ENCODE results near the gene COL4A2. TPM values are rescaled to one million over a fixed set of nuclear protein-coding genes. Genes with fewer than 3 reads are reported as not detected.

The COL4A2 gene
- total and polyA plus RNA-seq, 2 experiments from 2014 or later = 146 to 455 TPM

- TF ChIP-seq EZH2 (IDR thresholded peaks at IDR 0.05; ENCODE audit: insufficient read depth, poor library complexity, severe bottlenecking) = no peak
- TF ChIP-seq EZH2phosphoT487 (IDR thresholded peaks at IDR 0.05; ENCODE audit: insufficient read depth, low read depth) = no peak
- no peaks in the 10 kb centered on the region for H3K79me2 ChIP-seq (ENCODE audit: insufficient read depth)
- peak; percentile 75 for DNase-seq
These were observed 96.6 kb downstream of the COL4A2 start for GRCh38 chr13:110403721-110404120.

GRCh38 chr13:110404321-110404720, 97.2 kb downstream of the COL4A2 start:
- peaks cover 74% of the 10 kb centered on the region for H3F3A ChIP-seq (ENCODE audit: insufficient read depth)
- no peak overlapping the region for H3K4me3 ChIP-seq
- no peaks in the 10 kb centered on the region for H3K9me2 ChIP-seq (ENCODE audit: insufficient read depth)
- in situ Hi-C loops (cut with MboI) = no loop called here
- H3K36me3 ChIP-seq (ENCODE audit: low read depth) = no peaks in the 10 kb centered on the region
- no peak overlapping the region for H2AFZ ChIP-seq
- H3K79me2 ChIP-seq (ENCODE audit: insufficient read depth) = no peaks in the 10 kb centered on the region
- WGBS, 2 experiments (ENCODE audit: low coverage in 1 of 2, low lambda C conversion rate in 2 of 2, missing lambda C conversion rate in 2 of 2) = 92 to 94% methylated on average over 4 of the region's 4 CpGs
- peaks cover 74% of the 10 kb centered on the region for H3K4me1 ChIP-seq (ENCODE audit: insufficient read depth)
- no peaks in the 10 kb centered on the region for H4K20me1 ChIP-seq (ENCODE audit: insufficient read depth)
- TF ChIP-seq EZH2phosphoT487 (IDR thresholded peaks at IDR 0.05; ENCODE audit: insufficient read depth, low read depth) = no peak
- no peak for TF ChIP-seq EZH2 (IDR thresholded peaks at IDR 0.05; ENCODE audit: insufficient read depth, poor library complexity, severe bottlenecking)
- no peak for DNase-seq
- peak overlapping the region; percentile 44 for H3K9ac ChIP-seq
- no peaks in the 10 kb centered on the region for H3K27me3 ChIP-seq (replicated peaks; ENCODE audit: insufficient read depth)
- no peaks in the 10 kb centered on the region for H3K9me3 ChIP-seq (ENCODE audit: low read depth)
- peak overlapping the region; percentile 98 for H3K27ac ChIP-seq
- peak overlapping the region; percentile 60 for H3K4me2 ChIP-seq (ENCODE audit: unreplicated experiment)

More at GRCh38 chr13:110403721-110404120, 96.6 kb downstream of the COL4A2 start:
- Histone ChIP-seq H3K9me3 (ENCODE audit: low read depth) (no peaks in the 10 kb centered on the region), H3K4me2 (ENCODE audit: unreplicated experiment) (peak overlapping the region; percentile 60), H3K27ac (peak overlapping the region; percentile 98), H3K9ac (peak overlapping the region; percentile 44), H3K36me3 (ENCODE audit: low read depth) (no peaks in the 10 kb centered on the region), H3K4me3 (0 out of 2 replicates have a peak overlapping the region, but pooled peaks have one; percentile 4), H2AFZ (no peak overlapping the region), H3K4me1 (ENCODE audit: insufficient read depth) (peaks cover 80% of the 10 kb centered on the region), H3K27me3 (replicated peaks; ENCODE audit: insufficient read depth) (no peaks in the 10 kb centered on the region), H3F3A (ENCODE audit: insufficient read depth) (peaks cover 80% of the 10 kb centered on the region), H3K9me2 (ENCODE audit: insufficient read depth) (no peaks in the 10 kb centered on the region), H4K20me1 (ENCODE audit: insufficient read depth) (no peaks in the 10 kb centered on the region)
- in situ Hi-C loops (cut with MboI) = no loop called here
- 23 to 38% methylated on average over 2 of the region's 2 CpGs for WGBS, 2 experiments (ENCODE audit: low coverage in 1 of 2, low lambda C conversion rate in 2 of 2, missing lambda C conversion rate in 2 of 2)

- DNase-seq = peak; percentile 90
- Histone ChIP-seq H3F3A (ENCODE audit: insufficient read depth) (peaks cover 60% of the 10 kb centered on the region), H3K79me2 (ENCODE audit: insufficient read depth) (no peaks in the 10 kb centered on the region), H3K4me2 (ENCODE audit: unreplicated experiment) (peak overlapping the region; percentile 60), H3K9me2 (ENCODE audit: insufficient read depth) (no peaks in the 10 kb centered on the region), H3K36me3 (ENCODE audit: low read depth) (no peaks in the 10 kb centered on the region), H3K9me3 (ENCODE audit: low read depth) (no peaks in the 10 kb centered on the region), H3K9ac (peak overlapping the region; percentile 64), H3K27ac (peak overlapping the region; percentile 98), H3K27me3 (replicated peaks; ENCODE audit: insufficient read depth) (no peaks in the 10 kb centered on the region), H4K20me1 (ENCODE audit: insufficient read depth) (no peaks in the 10 kb centered on the region), H3K4me1 (ENCODE audit: insufficient read depth) (peaks cover 59% of the 10 kb centered on the region), H3K4me3 (no peak overlapping the region; the same call in 1 of the 2 replicates), H2AFZ (peak overlapping the region; percentile 37)
- peak; percentile 69; the same call in 1 of the 2 replicates for TF ChIP-seq EZH2phosphoT487 (IDR thresholded peaks at IDR 0.05; ENCODE audit: insufficient read depth, low read depth)
- no peak for TF ChIP-seq EZH2 (IDR thresholded peaks at IDR 0.05; ENCODE audit: insufficient read depth, poor library complexity, severe bottlenecking)
- 8 to 11% methylated on average over 12 of the region's 12 CpGs for WGBS, 2 experiments (ENCODE audit: low coverage in 1 of 2, low lambda C conversion rate in 2 of 2, missing lambda C conversion rate in 2 of 2)
- in situ Hi-C loops (cut with MboI) = no loop called here
These were observed 98.7 kb downstream of the COL4A2 start for GRCh38 chr13:110405597-110406450.

- no peak for DNase-seq
- no peak for TF ChIP-seq EZH2 (IDR thresholded peaks at IDR 0.05; ENCODE audit: insufficient read depth, poor library complexity, severe bottlenecking)
- no peak for TF ChIP-seq EZH2phosphoT487 (IDR thresholded peaks at IDR 0.05; ENCODE audit: insufficient read depth, low read depth)
- Histone ChIP-seq H3K27ac (peak overlapping the region; percentile 98; the same call in 1 of the 2 replicates), H3K36me3 (ENCODE audit: low read depth) (no peaks in the 10 kb centered on the region), H3K4me2 (ENCODE audit: unreplicated experiment) (no peak overlapping the region), H3K9ac (peak overlapping the region; percentile 64; the same call in 1 of the 2 replicates), H3K9me2 (ENCODE audit: insufficient read depth) (no peaks in the 10 kb centered on the region), H4K20me1 (ENCODE audit: insufficient read depth) (no peaks in the 10 kb centered on the region), H3K79me2 (ENCODE audit: insufficient read depth) (no peaks in the 10 kb centered on the region), H3K9me3 (ENCODE audit: low read depth) (no peaks in the 10 kb centered on the region), H3K27me3 (replicated peaks; ENCODE audit: insufficient read depth) (no peaks in the 10 kb centered on the region), H2AFZ (no peak overlapping the region), H3F3A (ENCODE audit: insufficient read depth) (peaks cover 59% of the 10 kb centered on the region), H3K4me3 (no peak overlapping the region), H3K4me1 (ENCODE audit: insufficient read depth) (peaks cover 54% of the 10 kb centered on the region)
- 93 to 97% methylated on average over 14 of the region's 14 CpGs for WGBS, 2 experiments (ENCODE audit: low coverage in 1 of 2, low lambda C conversion rate in 2 of 2, missing lambda C conversion rate in 2 of 2)
- in situ Hi-C loops (cut with MboI) = no loop called here
These were observed 99.9 kb downstream of the COL4A2 start for GRCh38 chr13:110407021-110407420.
